Measurements from ENCODE around the gene USP6.
A peak's percentile ranks its signal among the peaks of the same experiment; 100 is the strongest.
"Not testable (repeated sequence)": the region's sequence is repeated elsewhere in the genome, so short reads cannot be mapped to it uniquely, and the experiment has no call there.

The USP6 gene

DNA sequence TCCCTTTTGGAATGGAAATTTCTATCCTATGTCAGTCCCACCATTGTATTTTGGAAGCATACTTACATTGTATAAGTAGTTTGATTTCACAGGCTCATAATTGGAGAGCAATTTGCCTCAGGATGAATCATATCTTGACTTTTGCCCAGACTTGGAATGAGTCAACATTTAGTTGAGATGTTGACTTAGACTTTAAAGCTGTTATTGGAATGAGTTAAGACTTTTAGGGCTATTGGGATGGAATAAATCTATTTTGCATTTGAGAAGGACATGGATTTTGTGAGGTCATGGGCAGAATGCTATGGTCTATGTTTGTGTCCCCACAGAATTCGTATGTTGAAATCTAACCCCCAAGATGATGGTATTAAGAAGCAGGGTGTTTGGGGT is 88.1 kb downstream of the USP6 start:
- FAIRE-seq: no peak
- no peak for DNase-seq (ENCODE audit: insufficient read length, low spot score)

DNA sequence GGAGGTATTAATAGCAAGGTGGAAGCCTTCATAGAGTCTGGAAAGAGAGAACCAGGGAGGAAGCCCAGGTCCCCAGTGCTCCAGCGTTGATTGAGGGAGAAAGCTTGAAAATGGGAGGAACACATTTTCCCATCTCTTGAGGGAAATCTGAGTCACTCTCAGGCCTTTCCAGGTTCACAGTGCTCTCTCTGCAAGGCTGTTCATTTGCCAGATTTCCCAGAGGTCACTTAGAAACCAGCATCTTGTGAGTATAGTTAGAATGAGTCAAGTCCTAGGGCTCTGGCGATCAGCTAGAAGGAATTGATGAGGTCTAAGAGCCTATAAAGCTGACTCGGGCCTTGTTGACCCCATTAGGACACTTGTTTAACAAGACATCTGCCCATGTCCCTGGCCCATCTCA is 93.6 kb downstream of the USP6 start:
- FAIRE-seq: peak; percentile 57
- no peak for DNase-seq (ENCODE audit: insufficient read length, low spot score)
- TF ChIP-seq POU2F2 (IDR thresholded peaks at IDR 0.05; ENCODE audit: low read depth, low read length): no peak
- TF ChIP-seq POLR2AphosphoS5 (IDR thresholded peaks at IDR 0.05; ENCODE audit: low read depth, low read length): no peak
- TF ChIP-seq POLR2A (IDR thresholded peaks at IDR 0.05; ENCODE audit: low read depth, low read length): no peak
- no peak for TF ChIP-seq SPI1 (IDR thresholded peaks at IDR 0.05; ENCODE audit: low read depth, low read length)
- TF ChIP-seq TAF1 (IDR thresholded peaks at IDR 0.05; ENCODE audit: low read depth, low read length): no peak
- no peak for TF ChIP-seq PAX5 (IDR thresholded peaks at IDR 0.05; ENCODE audit: insufficient read depth, low read length, severe bottlenecking)

More for the DNA sequence above, 88.1 kb downstream of the USP6 start:
- TF ChIP-seq SPI1 (IDR thresholded peaks at IDR 0.05; ENCODE audit: low read depth, low read length): no peak
- TF ChIP-seq POLR2A (IDR thresholded peaks at IDR 0.05; ENCODE audit: low read depth, low read length): no peak
- no peak for TF ChIP-seq TAF1 (IDR thresholded peaks at IDR 0.05; ENCODE audit: low read depth, low read length)
- TF ChIP-seq POLR2AphosphoS5 (IDR thresholded peaks at IDR 0.05; ENCODE audit: low read depth, low read length): no peak
- TF ChIP-seq POU2F2 (IDR thresholded peaks at IDR 0.05; ENCODE audit: low read depth, low read length): no peak
- no peak for TF ChIP-seq PAX5 (IDR thresholded peaks at IDR 0.05; ENCODE audit: insufficient read depth, low read length, severe bottlenecking)

DNA sequence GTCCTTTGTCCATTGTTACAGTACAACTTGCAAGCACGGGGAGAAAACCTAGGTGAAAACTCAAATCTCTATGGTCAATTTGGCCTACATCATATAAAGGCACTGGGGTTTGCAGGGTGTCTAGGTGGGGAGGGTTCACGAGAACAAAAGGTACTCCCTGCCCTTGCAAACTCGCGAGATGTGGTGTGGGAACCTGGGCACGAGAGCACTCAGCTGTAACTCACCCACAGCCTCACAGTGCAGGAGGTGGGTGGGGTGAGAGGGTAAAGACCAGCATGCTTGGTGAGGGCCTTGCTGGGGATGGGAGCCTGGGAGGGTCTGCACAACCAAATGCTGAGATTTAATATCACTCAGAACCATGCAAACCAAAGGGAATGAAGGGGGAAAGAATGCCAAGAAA is 94.3 kb downstream of the USP6 start:
- FAIRE-seq: peak; percentile 82
- TF ChIP-seq SPI1 (IDR thresholded peaks at IDR 0.05; ENCODE audit: low read depth, low read length) (no peak), POLR2AphosphoS5 (IDR thresholded peaks at IDR 0.05; ENCODE audit: low read depth, low read length) (no peak), TAF1 (IDR thresholded peaks at IDR 0.05; ENCODE audit: low read depth, low read length) (no peak), PAX5 (IDR thresholded peaks at IDR 0.05; ENCODE audit: insufficient read depth, low read length, severe bottlenecking) (no peak), POU2F2 (IDR thresholded peaks at IDR 0.05; ENCODE audit: low read depth, low read length) (no peak), POLR2A (IDR thresholded peaks at IDR 0.05; ENCODE audit: low read depth, low read length) (no peak)
- no peak for DNase-seq (ENCODE audit: insufficient read length, low spot score)

DNA sequence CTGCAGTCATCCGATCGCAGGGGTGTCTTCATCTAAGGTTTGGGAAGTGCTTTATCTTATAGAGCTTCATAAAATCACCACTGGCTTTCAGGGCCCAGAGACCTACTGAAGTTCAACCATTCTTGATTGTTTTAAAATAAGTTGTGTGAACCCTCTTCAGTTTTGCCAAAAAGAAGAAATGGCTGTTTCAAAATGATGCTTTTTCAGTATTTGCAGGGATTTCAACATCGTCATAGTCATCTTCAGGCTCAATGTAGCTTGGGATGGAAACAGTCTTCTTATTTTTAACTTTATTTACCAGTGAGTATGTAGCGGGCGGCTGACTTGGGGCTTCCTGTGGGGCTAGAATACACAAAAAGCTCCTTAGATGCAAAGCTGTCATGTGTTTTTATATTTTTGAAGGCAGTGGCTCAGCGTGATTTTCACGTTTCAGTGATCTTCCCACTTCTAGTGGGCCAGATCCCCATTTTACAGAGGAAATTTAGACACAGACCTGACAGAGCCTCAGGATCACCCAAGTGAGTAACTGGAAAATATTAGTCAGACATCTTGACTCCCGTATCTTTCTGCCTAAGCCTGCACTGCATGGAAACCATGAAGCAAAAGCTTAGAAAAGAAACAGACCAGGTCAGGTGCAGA is 94.9 kb downstream of the USP6 start:
- FAIRE-seq (no peak), DNase-seq (ENCODE audit: insufficient read length, low spot score) (no peak)
- TF ChIP-seq TAF1 (IDR thresholded peaks at IDR 0.05; ENCODE audit: low read depth, low read length): no peak
- TF ChIP-seq SPI1 (IDR thresholded peaks at IDR 0.05; ENCODE audit: low read depth, low read length): peak; percentile 32
- TF ChIP-seq POLR2AphosphoS5 (IDR thresholded peaks at IDR 0.05; ENCODE audit: low read depth, low read length): no peak

DNA sequence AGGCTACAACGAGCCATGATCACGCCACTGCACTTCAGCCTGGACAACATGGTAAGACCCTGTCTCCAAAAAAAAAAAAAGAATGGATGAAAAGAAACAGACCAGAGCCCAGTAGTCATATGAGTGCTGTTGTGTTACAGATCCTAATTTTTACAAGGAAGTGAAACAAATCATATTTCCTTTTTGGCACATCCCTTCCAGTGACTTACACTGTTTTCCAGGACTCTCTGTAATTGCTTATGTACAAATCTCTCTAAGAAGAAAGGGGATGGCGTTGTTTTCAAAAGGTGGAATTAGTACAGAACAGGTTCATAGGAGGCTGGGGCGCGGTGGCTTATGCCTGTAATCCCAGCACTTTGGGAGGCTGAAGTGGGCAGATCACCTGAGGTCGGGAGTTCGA is 95.6 kb downstream of the USP6 start:
- DNase-seq (ENCODE audit: insufficient read length, low spot score) (no peak), FAIRE-seq (no peak)
- TF ChIP-seq SPI1 (IDR thresholded peaks at IDR 0.05; ENCODE audit: low read depth, low read length) (peak; percentile 60; the same call in 1 of the 2 replicates), POU2F2 (IDR thresholded peaks at IDR 0.05; ENCODE audit: low read depth, low read length) (no peak), POLR2A (IDR thresholded peaks at IDR 0.05; ENCODE audit: low read depth, low read length) (no peak), TAF1 (IDR thresholded peaks at IDR 0.05; ENCODE audit: low read depth, low read length) (no peak), POLR2AphosphoS5 (IDR thresholded peaks at IDR 0.05; ENCODE audit: low read depth, low read length) (no peak), PAX5 (IDR thresholded peaks at IDR 0.05; ENCODE audit: insufficient read depth, low read length, severe bottlenecking) (no peak)

DNA sequence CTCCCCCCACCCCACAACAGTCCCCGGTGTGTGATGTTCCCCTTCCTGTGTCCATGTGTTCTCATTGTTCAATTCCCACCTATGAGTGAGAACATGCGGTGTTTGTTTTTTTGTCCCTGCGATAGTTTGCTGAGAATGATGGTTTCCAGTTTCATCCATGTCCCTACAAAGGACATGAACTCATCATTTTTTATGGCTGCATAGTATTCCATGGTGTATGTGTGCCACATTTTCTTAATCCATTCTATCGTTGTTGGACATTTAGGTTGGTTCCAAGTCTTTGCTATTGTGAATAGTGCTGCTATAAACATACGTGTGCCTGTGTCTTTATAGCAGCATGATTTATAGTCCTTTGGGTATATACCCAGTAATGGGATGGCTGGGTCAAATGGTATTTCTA is 101.7 kb downstream of the USP6 start:
- not testable (repeated sequence) for DNase-seq (ENCODE audit: insufficient read length, low spot score); FAIRE-seq

DNA sequence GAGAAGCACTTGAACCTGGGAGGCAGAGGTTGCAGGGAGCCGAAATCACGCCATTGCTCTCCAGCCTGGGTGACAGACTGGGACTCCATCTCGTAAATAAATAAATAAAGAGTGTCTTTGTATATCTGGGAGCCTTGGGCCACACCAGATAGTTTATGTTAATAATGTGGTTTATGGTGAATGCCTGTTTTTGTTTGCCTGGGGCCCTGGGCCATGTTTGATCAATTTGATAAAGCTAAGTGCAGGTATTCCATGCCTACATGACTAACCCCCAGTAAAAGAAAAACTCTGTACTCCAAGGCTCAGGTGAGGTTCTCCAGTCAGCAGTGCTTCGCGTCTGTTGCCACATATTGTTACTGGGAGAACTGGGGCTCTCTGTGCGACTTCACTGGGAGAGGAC is 103.7 kb downstream of the USP6 start:
- no peak for FAIRE-seq
- TF ChIP-seq POLR2A (IDR thresholded peaks at IDR 0.05; ENCODE audit: low read depth, low read length): no peak
- TF ChIP-seq SPI1 (IDR thresholded peaks at IDR 0.05; ENCODE audit: low read depth, low read length): no peak
- no peak for TF ChIP-seq PAX5 (IDR thresholded peaks at IDR 0.05; ENCODE audit: insufficient read depth, low read length, severe bottlenecking)
- no peak for TF ChIP-seq TAF1 (IDR thresholded peaks at IDR 0.05; ENCODE audit: low read depth, low read length)
- no peak for TF ChIP-seq POLR2AphosphoS5 (IDR thresholded peaks at IDR 0.05; ENCODE audit: low read depth, low read length)
- TF ChIP-seq POU2F2 (IDR thresholded peaks at IDR 0.05; ENCODE audit: low read depth, low read length): no peak
- no peak for DNase-seq (ENCODE audit: insufficient read length, low spot score)

DNA sequence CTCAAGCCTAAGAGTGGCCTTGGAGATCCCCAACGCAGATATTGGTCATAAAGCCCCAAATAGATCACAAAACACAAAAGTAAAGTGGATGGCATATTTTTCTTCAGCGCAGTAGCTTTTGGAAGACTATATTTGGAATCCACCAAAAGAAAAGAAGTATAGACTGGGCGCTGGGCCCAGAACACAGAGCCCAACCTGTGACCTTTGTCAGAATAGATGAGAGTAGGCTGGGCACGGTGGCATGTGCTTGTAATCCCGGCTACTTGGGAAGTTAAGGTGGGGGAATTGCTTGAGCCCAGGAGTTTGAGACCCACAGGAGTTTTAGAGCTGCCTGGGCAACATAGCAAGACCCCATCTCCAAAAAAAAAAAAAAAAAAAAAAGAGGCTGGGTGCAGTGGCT is 104.2 kb downstream of the USP6 start:
- TF ChIP-seq PAX5 (IDR thresholded peaks at IDR 0.05; ENCODE audit: insufficient read depth, low read length, severe bottlenecking): no peak
- no peak for TF ChIP-seq POLR2A (IDR thresholded peaks at IDR 0.05; ENCODE audit: low read depth, low read length)
- no peak for TF ChIP-seq TAF1 (IDR thresholded peaks at IDR 0.05; ENCODE audit: low read depth, low read length)
- no peak for TF ChIP-seq POLR2AphosphoS5 (IDR thresholded peaks at IDR 0.05; ENCODE audit: low read depth, low read length)
- DNase-seq (ENCODE audit: insufficient read length, low spot score) (no peak), FAIRE-seq (no peak)

DNA sequence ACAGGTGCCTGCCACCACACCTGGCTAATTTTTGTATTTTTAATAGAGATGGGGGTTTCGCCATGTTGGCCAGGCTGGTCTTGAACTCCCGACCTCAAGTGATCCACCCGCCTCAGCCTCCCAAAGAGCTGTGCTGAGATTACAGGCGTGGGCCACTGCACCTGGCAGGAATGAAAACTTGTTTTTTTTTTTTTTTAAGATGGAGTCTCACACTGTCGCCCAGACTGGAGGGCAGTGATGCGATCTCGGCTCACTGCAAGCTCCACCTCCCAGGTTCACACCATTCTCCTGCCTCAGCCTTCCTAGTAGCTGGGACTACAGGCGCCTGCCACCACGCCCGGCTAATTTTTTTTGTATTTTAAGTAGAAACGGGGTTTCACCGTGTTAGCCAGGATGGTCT is 106.1 kb downstream of the USP6 start:
- FAIRE-seq; DNase-seq (ENCODE audit: insufficient read length, low spot score): not testable (repeated sequence)
